NCI-H526 (cell line): ENCODE measurements around the gene FGF18.
"Not testable (repeated sequence)": the region's sequence is repeated elsewhere in the genome, so short reads cannot be mapped to it uniquely, and the experiment has no call there.

ENCODE experiments used
- DNase-seq, 2 experiments: peaks; one replicate each; lab custom pipeline; 2025; lab: John Stamatoyannopoulos, UW

Gene FGF18

GRCh38 chr5:171497494-171497893, 78.0 kb downstream of the FGF18 start:
- DNase-seq = not testable (repeated sequence)

- no peak for DNase-seq
Measured at GRCh38 chr5:171498166-171498565, 78.7 kb downstream of the FGF18 start.

- no peak for DNase-seq
Measured at GRCh38 chr5:171499611-171500010, 80.2 kb downstream of the FGF18 start.

GRCh38 chr5:171505473-171506043, 86.1 kb downstream of the FGF18 start:
- no peak for DNase-seq

- no peak for DNase-seq
Measured at GRCh38 chr5:171506951-171507350, 87.5 kb downstream of the FGF18 start.
